Upper lobe of left lung (tissue), 6 donors: ENCODE results near the gene MIA. TPM values are rescaled to one million over a fixed set of nuclear protein-coding genes. Genes with fewer than 3 reads are reported as not detected.
A peak's percentile ranks its signal among the peaks of the same experiment; 100 is the strongest.

Experiments used
- ATAC-seq, 2 donors: fragments of 200-7000 bp; cut with Tn5 transposase; one replicate each; pipeline ENCODE4 v1.9.1; 2022; ENCODE audit warnings: mild to moderate bottlenecking in 2 of 2, moderate library complexity in 2 of 2; ENCODE audit not compliant: low FRiP score in 2 of 2
- DNase-seq, 2 donors: peaks; one replicate each; pipeline ENCODE4 v3.0.0-alpha.2; 2019 to 2020
- H3K27ac ChIP-seq, 4 donors: fragments of 200-600 bp; sonication (generic); one replicate each; pipeline ENCODE4 v1.5.1; 2016 to 2019
- H3K27me3 ChIP-seq, 4 donors: fragments of 200-600 bp; sonication (generic); one replicate each; pipeline ENCODE4 v1.5.1; 2017 to 2019
- H3K36me3 ChIP-seq, 4 donors: fragments of 200-600 bp; sonication (generic); one replicate each; pipeline ENCODE4 v1.5.1; 2016 to 2019
- H3K4me1 ChIP-seq, 4 donors: fragments of 200-600 bp; sonication (generic); one replicate each; pipeline ENCODE4 v1.5.1; 2018 to 2019
- H3K4me3 ChIP-seq, 4 donors: fragments of 200-600 bp; sonication (generic); one replicate each; pipeline ENCODE4 v1.5.1; 2017 to 2019; ENCODE audit warnings: mild to moderate bottlenecking in 2 of 4, moderate library complexity in 1 of 4
- H3K9me3 ChIP-seq, 4 donors: fragments of 200-600 bp; sonication (generic); one replicate each; pipeline ENCODE4 v1.5.1; 2018 to 2019
- EP300 ChIP-seq, 4 donors: sonication (generic); formaldehyde crosslinking; IDR thresholded peaks; one replicate each; pipeline ENCODE4 v1.5.1; 2017; ENCODE audit warnings: antibody characterized with exemption in 4 of 4, control low read depth in 2 of 4
- POLR2A ChIP-seq, 4 donors: fragments of 450-650 bp; IDR thresholded peaks; one replicate each; pipeline ENCODE4 v1.5.1; 2016 to 2017; ENCODE audit warnings: antibody characterized with exemption in 4 of 4, mild to moderate bottlenecking in 2 of 4
- POLR2AphosphoS5 ChIP-seq, 2 donors: sonication (generic); formaldehyde crosslinking; IDR thresholded peaks; one replicate each; pipeline ENCODE4 v1.5.1; 2017; ENCODE audit warnings: antibody characterized with exemption in 2 of 2
- WGBS, 2 donors: methylation state at CpG; one replicate each; pipeline ENCODE4 v1.1.5; 2017 to 2018; 5-methylcytosine and 5-hydroxymethylcytosine counted together
- total RNA-seq, 6 donors: library from RNA; depleted of rRNA in 4 of 6; stranded (reverse); fragments of >200 nt in 4 of 6; gene quantifications; one replicate each; pipeline versions ENCODE4 v1.1.0 to v1.2.1, GENCODE V29; 2016 to 2021
- TF ChIP-seq, protein P1 (sequence below), 6 experiments: fragments of 450-650 bp in 4 of 6; fragments of 200-600 bp in 2 of 6; sonication (generic) in 2 of 6; IDR thresholded peaks; one replicate each; pipeline ENCODE4 v1.5.1; 2016 to 2019; ENCODE audit warnings: antibody characterized with exemption in 6 of 6
- donor health status: DM: no; HTN: no; CAD: no; lungs with moderate emphysema.
- donor health status: DM: no; HTN: yes; CAD: no; lungs with severe emphysema.

Gene MIA
- total RNA-seq, 6 donors from 2014 or later, result 1.2 to 5.2 (median 2.1) TPM; not detected in 3

DNA sequence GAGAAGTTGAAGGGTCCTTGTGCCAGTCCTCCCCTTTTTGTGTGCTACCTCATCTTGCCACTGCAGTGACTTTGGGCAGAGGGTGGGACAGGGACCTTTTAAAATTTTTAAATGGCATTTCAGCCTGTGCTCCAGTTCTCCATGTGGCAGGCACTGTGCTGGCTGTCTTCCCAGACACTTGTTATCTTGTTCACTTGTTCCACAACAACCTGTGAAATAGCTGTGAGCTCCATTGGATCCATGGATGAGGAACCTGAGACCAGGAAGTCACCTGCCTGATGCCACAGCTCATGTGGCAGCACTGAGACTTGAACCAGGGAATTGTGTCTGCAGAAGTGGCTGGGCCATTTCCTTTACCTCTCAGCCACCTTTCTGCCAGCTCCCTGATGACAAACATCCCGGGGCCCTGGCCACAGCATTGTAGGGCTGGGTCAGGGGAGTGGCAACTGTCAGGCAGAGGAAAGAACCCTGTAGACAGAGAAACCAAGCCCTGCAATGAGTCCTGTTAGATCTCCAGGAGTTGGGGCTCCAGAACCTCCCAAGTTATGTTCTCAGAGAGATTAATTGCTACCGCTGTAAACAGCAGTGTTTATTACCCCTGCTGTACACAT, 30.0 kb downstream of the MIA start:
- 61 to 65% methylated on average over 2 of the region's 2 CpGs for WGBS, 2 donors
- H3K9me3 ChIP-seq, result no peaks in the 10 kb centered on the region
- peak overlapping the region; percentile 93 to 99 (median 98) for H3K27ac ChIP-seq
- no peak for TF ChIP-seq POLR2A (IDR thresholded peaks at IDR 0.05)
- TF ChIP-seq, protein P1, sequence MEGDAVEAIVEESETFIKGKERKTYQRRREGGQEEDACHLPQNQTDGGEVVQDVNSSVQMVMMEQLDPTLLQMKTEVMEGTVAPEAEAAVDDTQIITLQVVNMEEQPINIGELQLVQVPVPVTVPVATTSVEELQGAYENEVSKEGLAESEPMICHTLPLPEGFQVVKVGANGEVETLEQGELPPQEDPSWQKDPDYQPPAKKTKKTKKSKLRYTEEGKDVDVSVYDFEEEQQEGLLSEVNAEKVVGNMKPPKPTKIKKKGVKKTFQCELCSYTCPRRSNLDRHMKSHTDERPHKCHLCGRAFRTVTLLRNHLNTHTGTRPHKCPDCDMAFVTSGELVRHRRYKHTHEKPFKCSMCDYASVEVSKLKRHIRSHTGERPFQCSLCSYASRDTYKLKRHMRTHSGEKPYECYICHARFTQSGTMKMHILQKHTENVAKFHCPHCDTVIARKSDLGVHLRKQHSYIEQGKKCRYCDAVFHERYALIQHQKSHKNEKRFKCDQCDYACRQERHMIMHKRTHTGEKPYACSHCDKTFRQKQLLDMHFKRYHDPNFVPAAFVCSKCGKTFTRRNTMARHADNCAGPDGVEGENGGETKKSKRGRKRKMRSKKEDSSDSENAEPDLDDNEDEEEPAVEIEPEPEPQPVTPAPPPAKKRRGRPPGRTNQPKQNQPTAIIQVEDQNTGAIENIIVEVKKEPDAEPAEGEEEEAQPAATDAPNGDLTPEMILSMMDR (IDR thresholded peaks at IDR 0.05), result no peak
- no peak for TF ChIP-seq EP300 (IDR thresholded peaks at IDR 0.05)
- no peak for TF ChIP-seq POLR2AphosphoS5 (IDR thresholded peaks at IDR 0.05)
- no peak overlapping the region for H3K4me3 ChIP-seq
- H3K27me3 ChIP-seq, result no peaks in the 10 kb centered on the region
- DNase-seq (peak in 1 of 2 donors; percentile 65), ATAC-seq (no peak)
- H3K4me1 ChIP-seq, result peaks cover 95 to 99% (median 96%) of the 10 kb centered on the region in 4 donors
- H3K36me3 ChIP-seq, result peaks cover 18 to 77% (median 45%) of the 10 kb centered on the region in 4 donors

DNA sequence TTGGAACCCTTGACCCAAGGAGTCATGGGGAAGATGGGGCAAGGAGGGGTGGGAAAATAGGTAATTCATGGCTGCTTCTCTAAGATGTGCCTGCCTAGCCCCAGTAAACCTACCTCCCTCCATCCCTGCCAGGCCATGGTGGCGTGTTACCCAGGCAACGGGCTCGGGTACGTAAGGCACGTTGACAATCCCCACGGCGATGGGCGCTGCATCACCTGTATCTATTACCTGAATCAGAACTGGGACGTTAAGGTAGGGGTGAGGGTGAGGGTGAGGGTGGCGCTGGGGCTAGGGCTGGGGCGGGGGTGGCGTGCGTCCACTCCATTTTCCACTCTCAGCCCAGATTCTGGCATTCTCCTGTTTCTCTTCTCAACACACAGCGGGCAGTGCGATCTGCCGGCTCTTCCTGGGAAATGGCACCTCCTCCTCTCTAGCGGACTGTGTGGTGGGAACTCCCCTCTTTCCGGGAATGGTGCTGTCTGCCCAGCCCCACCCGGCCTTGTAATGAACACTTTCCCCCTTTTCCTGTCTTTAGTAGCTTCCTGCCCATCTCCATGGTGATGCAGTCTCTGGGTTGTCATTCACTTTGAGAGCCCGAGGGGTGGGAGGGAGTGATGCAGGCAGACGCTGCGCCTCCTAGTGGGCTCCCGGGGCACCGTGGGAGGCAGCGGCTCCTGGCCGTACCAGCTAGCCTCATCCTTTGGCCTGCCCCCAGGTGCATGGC, 31.3 kb downstream of the MIA start:
- ATAC-seq, result peak; percentile 60 to 61
- WGBS, 2 donors, result 22 to 29% methylated on average over 22 to 24 of the region's 26 CpGs
- TF ChIP-seq, protein P1 (IDR thresholded peaks at IDR 0.05), result peak; percentile 80 to 95 (median 92)
- TF ChIP-seq EP300 (IDR thresholded peaks at IDR 0.05), result peak in 3 of 4 donors; percentile 79 to 91 (median 79)
- peak; percentile 82 to 96 for TF ChIP-seq POLR2AphosphoS5 (IDR thresholded peaks at IDR 0.05)
- peak in 1 of 4 donors; percentile 29 for TF ChIP-seq POLR2A (IDR thresholded peaks at IDR 0.05)
- no peaks in the 10 kb centered on the region for H3K9me3 ChIP-seq
- H3K27me3 ChIP-seq, result no peaks in the 10 kb centered on the region
- peak; percentile 87 to 93 for DNase-seq
- H3K4me3 ChIP-seq, result peak overlapping the region in 2 of 4 donors; percentile 26
- peaks cover 14 to 65% (median 35%) of the 10 kb centered on the region in 4 donors for H3K36me3 ChIP-seq
- H3K27ac ChIP-seq, result peak overlapping the region; percentile 93 to 99 (median 98)
- H3K4me1 ChIP-seq, result peaks cover 88 to 97% (median 89%) of the 10 kb centered on the region in 4 donors

DNA sequence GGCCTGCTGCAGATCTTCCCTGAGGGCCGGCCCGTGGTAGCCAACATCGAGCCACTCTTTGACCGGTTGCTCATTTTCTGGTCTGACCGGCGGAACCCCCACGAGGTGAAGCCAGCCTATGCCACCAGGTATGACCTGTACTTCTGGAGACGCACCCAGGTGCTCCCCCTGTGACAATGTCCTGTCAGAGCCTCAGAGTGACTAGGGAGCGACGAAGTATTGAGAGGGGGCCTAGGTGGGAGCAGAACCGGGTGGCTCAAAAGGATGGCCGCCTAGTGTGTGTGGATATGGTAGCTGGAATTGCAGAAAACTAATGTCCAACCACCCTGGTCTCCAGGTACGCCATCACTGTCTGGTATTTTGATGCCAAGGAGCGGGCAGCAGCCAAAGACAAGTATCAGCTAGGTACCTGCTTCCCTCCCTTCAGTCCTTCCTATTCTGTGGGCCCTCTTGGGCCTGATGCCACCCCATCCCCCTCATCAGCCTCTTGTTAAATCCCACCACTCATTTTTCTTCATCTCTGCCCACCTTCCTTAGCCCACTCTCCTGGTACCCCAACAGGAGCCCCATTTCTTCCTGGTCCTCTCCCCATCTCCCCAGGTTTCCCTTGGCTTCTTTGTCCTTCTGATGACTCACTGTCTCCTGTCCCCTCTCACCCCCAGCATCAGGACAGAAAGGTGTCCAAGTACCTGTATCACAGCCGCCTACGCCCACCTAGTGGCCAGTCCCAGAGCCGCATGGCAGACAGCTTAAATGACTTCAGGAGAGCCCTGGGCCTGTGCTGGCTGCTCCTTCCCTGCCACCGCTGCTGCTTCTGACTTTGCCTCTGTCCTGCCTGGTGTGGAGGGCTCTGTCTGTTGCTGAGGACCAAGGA, 32.1 kb downstream of the MIA start:
- ATAC-seq, result no peak
- peak overlapping the region in 2 of 4 donors; percentile 26 for H3K4me3 ChIP-seq
- H3K4me1 ChIP-seq, result peaks cover 88 to 97% (median 89%) of the 10 kb centered on the region in 4 donors
- DNase-seq, result no peak
- H3K27ac ChIP-seq, result peak overlapping the region; percentile 93 to 99 (median 98)
- H3K27me3 ChIP-seq, result no peaks in the 10 kb centered on the region
- H3K9me3 ChIP-seq, result no peaks in the 10 kb centered on the region
- peaks cover 14 to 57% (median 35%) of the 10 kb centered on the region in 4 donors for H3K36me3 ChIP-seq
- 65 to 73% methylated on average over 14 to 18 of the region's 18 CpGs for WGBS, 2 donors
- TF ChIP-seq, protein P1 (IDR thresholded peaks at IDR 0.05), result peak in 4 of 6 experiments; percentile 21 to 48 (median 32)
- no peak for TF ChIP-seq EP300 (IDR thresholded peaks at IDR 0.05)

DNA sequence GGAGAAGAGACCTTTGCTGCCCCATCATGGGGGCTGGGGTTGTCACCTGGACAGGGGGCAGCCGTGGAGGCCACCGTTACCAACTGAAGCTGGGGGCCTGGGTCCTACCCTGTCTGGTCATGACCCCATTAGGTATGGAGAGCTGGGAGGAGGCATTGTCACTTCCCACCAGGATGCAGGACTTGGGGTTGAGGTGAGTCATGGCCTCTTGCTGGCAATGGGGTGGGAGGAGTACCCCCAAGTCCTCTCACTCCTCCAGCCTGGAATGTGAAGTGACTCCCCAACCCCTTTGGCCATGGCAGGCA, 32.7 kb downstream of the MIA start:
- Histone ChIP-seq H3K27ac (peak overlapping the region; percentile 93 to 99 (median 98)), H3K4me1 (peaks cover 88 to 97% (median 89%) of the 10 kb centered on the region in 4 donors), H3K36me3 (peaks cover 14 to 54% (median 35%) of the 10 kb centered on the region in 4 donors), H3K4me3 (no peak overlapping the region), H3K27me3 (no peaks in the 10 kb centered on the region), H3K9me3 (no peaks in the 10 kb centered on the region)
- no peak for TF ChIP-seq EP300 (IDR thresholded peaks at IDR 0.05)
- TF ChIP-seq POLR2A (IDR thresholded peaks at IDR 0.05), result no peak
- TF ChIP-seq POLR2AphosphoS5 (IDR thresholded peaks at IDR 0.05), result no peak
- DNase-seq (no peak), ATAC-seq (no peak)
- WGBS, 2 donors, result 68% methylated on average over 2 of the region's 2 CpGs; no CpG with 5 or more reads in 1 of the 2 donors
